H1 (cell line): Measurements from ENCODE around the gene GREB1L. TPM values are rescaled to one million over a fixed set of nuclear protein-coding genes. Genes with fewer than 3 reads are reported as not detected.

ENCODE experiments used
- ASH2L ChIP-seq: fragments of 200-600, 300-600 bp; sonication (generic); IDR thresholded peaks from one replicate; pipeline ENCODE4 v1.7.1; 2017; ENCODE audit warnings: low read length
- CREB1 ChIP-seq: IDR thresholded peaks from 2 replicates; pipeline ENCODE4 v1.6.1; 2012; ENCODE audit warnings: inconsistent platforms
- RFX5 ChIP-seq: IDR thresholded peaks from 2 replicates; pipeline ENCODE4 v1.6.1; 2011; ENCODE audit warnings: low read depth, low read length, improper control_type of control experiment, borderline replicate concordance
- SP1 ChIP-seq: IDR thresholded peaks from 2 replicates; pipeline ENCODE4 v1.6.1; 2011; ENCODE audit warnings: low read depth, low read length
- polyA plus RNA-seq, 7 experiments: library from polyadenylated mRNA; depleted of rRNA in 3 of 7; stranded (reverse) in 5 of 7; unstranded in 2 of 7; fragments of >200 nt in 5 of 7; fragments of 200-250 nt in 2 of 7; gene quantifications; 1 replicate in 5 of 7; 2 replicates in 1 of 7; 4 replicates in 1 of 7; pipeline versions ENCODE4 v1.2.1 to v1.2.3, GENCODE V29; 2011 to 2013; ENCODE audit warnings: missing spikeins in 2 of 7, mixed read lengths in 2 of 7
- total RNA-seq: library from RNA; stranded (reverse); fragmentation: NEBNext Ultra II Directional; extraction: Animal tissue kit (Norgen Biotek cat#: 25700); gene quantifications from 2 replicates; pipeline ENCODE4 v1.2.1, GENCODE V29; 2021

The GREB1L gene
- total and polyA plus RNA-seq, 2 of the 8 experiments (the other 6 are each of a cell fraction or from before 2014, with no cell fraction given): 0.34 to 1.6 TPM

DNA sequence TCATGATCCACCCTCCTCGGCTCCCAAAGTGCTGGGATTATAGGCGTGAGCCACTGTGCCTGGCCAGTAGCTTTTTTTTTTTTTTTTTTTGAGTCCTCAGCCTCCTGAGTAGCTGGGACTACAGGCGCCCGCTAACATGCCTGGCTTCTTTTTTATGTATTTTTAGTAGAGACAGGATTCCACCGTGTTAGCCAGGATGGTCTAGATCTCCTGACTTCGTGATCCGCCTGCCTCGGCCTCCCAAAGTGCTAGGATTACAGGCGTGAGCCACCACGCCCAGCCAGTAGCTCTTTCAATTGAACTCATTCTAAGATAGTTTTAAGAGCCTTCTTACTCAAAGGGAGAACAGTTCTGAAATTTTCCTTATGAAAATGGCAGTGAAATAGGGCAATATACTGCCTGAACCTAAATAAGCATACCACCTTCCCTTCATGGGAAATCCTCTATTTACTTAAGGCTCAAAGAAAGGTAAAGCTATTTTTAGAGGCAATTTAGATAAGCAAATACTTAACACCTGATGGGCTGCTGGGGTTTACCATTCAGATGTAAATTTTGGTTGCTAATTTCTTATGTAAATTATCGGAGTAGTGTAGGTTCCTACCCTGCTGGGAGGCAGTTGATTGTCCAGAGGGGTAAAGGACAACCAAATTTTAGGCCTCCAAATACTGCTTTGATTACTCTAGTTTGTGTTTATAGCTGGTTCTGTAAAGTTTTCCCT is 144.7 kb downstream of the GREB1L start (continued):
- TF ChIP-seq CREB1 (no peak), SP1 (peak; percentile 90), RFX5 (no peak), ASH2L (peak; percentile 76)
